B cell (primary cell): Measurements from ENCODE around the gene SH3RF3. TPM values are rescaled to one million over a fixed set of nuclear protein-coding genes. Genes with fewer than 3 reads are reported as not detected.

Experiments used
- ATAC-seq: fragments of 200-7000 bp; cut with Tn5 transposase; one replicate; pipeline ENCODE4 v1.10.0; 2021; ENCODE audit warnings: low read depth, mild to moderate bottlenecking, moderate number of reproducible peaks, moderate library complexity
- CTCF ChIA-PET: fragments of 350-600 bp; sonication (Branson Sonifier 250); formaldehyde crosslinking; loops from one replicate; lab custom pipeline; 2021; ENCODE audit warnings: antibody characterized with exemption, inconsistent platforms; lab: Charles Lee
- POLR2A ChIA-PET: fragments of 350-600 bp; sonication (Branson Sonifier 250); formaldehyde crosslinking; loops from one replicate; lab custom pipeline; 2021; ENCODE audit warnings: antibody characterized with exemption; lab: Charles Lee
- DNase-seq: peaks from one replicate; pipeline ENCODE4 v3.0.0; 2013
- H2AFZ ChIP-seq: 2 replicates; pipeline ENCODE4 v1.6.1; 2012; ENCODE audit warnings: mild to moderate bottlenecking, low read depth, low read length; ENCODE audit not compliant: insufficient read depth, poor library complexity, severe bottlenecking
- H3K27ac ChIP-seq, 2 donors: 1 replicate in 1 of 2; 2 replicates in 1 of 2; pipeline ENCODE4 v1.5.1; 2012 to 2013; ENCODE audit warnings: low read length in 2 of 2, mild to moderate bottlenecking in 2 of 2, moderate library complexity in 1 of 2
- H3K27me3 ChIP-seq, 4 experiments: fragments of 200-600 bp in 1 of 4; sonication (generic) in 1 of 4; replicated peaks in 1 of 4; 1 replicate in 2 of 4; 2 replicates in 2 of 4; pipeline versions ENCODE4 v1.6.1 to v1.7.0; 2013 to 2016; ENCODE audit warnings: low read length in 3 of 4, mild to moderate bottlenecking in 2 of 4, mixed read lengths in 1 of 4, moderate library complexity in 1 of 4; ENCODE audit not compliant: insufficient read depth in 4 of 4, control insufficient read depth in 3 of 4; ENCODE audit errors: control extremely low read depth in 1 of 4
- H3K36me3 ChIP-seq, 2 experiments: replicated peaks in 1 of 2; 1 replicate in 1 of 2; 2 replicates in 1 of 2; pipeline versions ENCODE4 v1.6.1 to v1.7.1; 2013; ENCODE audit warnings: low read length in 1 of 2; ENCODE audit not compliant: insufficient read depth in 2 of 2, control insufficient read depth in 1 of 2; ENCODE audit errors: control extremely low read depth in 1 of 2, extremely low read depth in 1 of 2
- H3K4me1 ChIP-seq, 2 donors: fragments of 200-600 bp in 1 of 2; sonication (generic) in 1 of 2; 1 replicate in 1 of 2; 2 replicates in 1 of 2; pipeline versions ENCODE4 v1.5.1 to v1.6.1; 2013 to 2017; ENCODE audit warnings: low read length in 2 of 2; ENCODE audit not compliant: control insufficient read depth in 2 of 2, insufficient read depth in 2 of 2
- H3K4me2 ChIP-seq: replicated peaks from 2 replicates; pipeline ENCODE3; 2012; ENCODE audit warnings: mild to moderate bottlenecking, low read depth, low read length; ENCODE audit not compliant: poor library complexity, severe bottlenecking
- H3K4me3 ChIP-seq, 5 experiments: fragments of 200-600 bp in 1 of 5; sonication (generic) in 1 of 5; 1 replicate in 3 of 5; 2 replicates in 2 of 5; pipeline versions ENCODE4 v1.5.1 to v1.7.0; 2011 to 2016; ENCODE audit warnings: low read length in 4 of 5, mild to moderate bottlenecking in 4 of 5, low read depth in 2 of 5, control low read depth in 1 of 5, moderate library complexity in 1 of 5; ENCODE audit not compliant: insufficient read depth in 1 of 5; ENCODE audit errors: control extremely low read depth in 1 of 5, extremely low read depth in 1 of 5
- H3K79me2 ChIP-seq: fragments of 200-600 bp; sonication (generic); one replicate; pipeline ENCODE4 v1.6.0; 2016; ENCODE audit warnings: low read length; ENCODE audit not compliant: control insufficient read depth, insufficient read depth
- H3K9ac ChIP-seq: fragments of 200-600 bp; sonication (generic); 2 replicates; pipeline ENCODE4 v1.6.1; 2017; ENCODE audit warnings: mild to moderate bottlenecking, low read length, moderate library complexity
- H3K9me3 ChIP-seq, 3 donors: one replicate each; pipeline versions ENCODE4 v1.6.1 to v1.7.1; 2013; ENCODE audit warnings: low read length in 2 of 3; ENCODE audit not compliant: control insufficient read depth in 2 of 3, insufficient read depth in 1 of 3; ENCODE audit errors: control extremely low read depth in 1 of 3
- H4K20me1 ChIP-seq: 2 replicates; pipeline ENCODE4 v1.6.0; 2012; ENCODE audit warnings: mild to moderate bottlenecking, low read length; ENCODE audit not compliant: insufficient read depth, control insufficient read depth, poor library complexity, severe bottlenecking
- H3K27ac Mint-ChIP-seq: one replicate; pipeline ENCODE4 v1.8.0; 2021; ENCODE audit warnings: mixed read lengths
- H3K27me3 Mint-ChIP-seq: one replicate; pipeline ENCODE4 v1.8.0; 2021; ENCODE audit warnings: mixed read lengths
- H3K4me1 Mint-ChIP-seq: one replicate; pipeline ENCODE4 v1.8.0; 2021; ENCODE audit warnings: mixed read lengths
- H3K4me3 Mint-ChIP-seq: one replicate; pipeline ENCODE4 v1.8.0; 2021; ENCODE audit warnings: mixed read lengths
- H3K9me3 Mint-ChIP-seq: one replicate; pipeline ENCODE4 v1.8.0; 2022; ENCODE audit warnings: mixed read lengths; ENCODE audit not compliant: insufficient read depth
- CTCF ChIP-seq: fragments of 200-600 bp; IDR thresholded peaks from one replicate; pipeline ENCODE4 v1.8.0; 2022; ENCODE audit warnings: antibody characterized with exemption, mild to moderate bottlenecking
- EZH2 ChIP-seq: IDR thresholded peaks from 2 replicates; pipeline ENCODE4 v1.6.1; 2012; ENCODE audit warnings: borderline replicate concordance, low read depth, mild to moderate bottlenecking, moderate library complexity, low read length; ENCODE audit not compliant: insufficient read depth, poor library complexity, severe bottlenecking
- WGBS: methylation state at CpG from one replicate; pipeline ENCODE4 v1.1.5; 2013; ENCODE audit warnings: missing lambda C conversion rate; ENCODE audit not compliant: insufficient coverage; 5-methylcytosine and 5-hydroxymethylcytosine counted together
- intact Hi-C: fragments of 100-400 bp; cut with micrococcal nuclease; formaldehyde crosslinking; loops from one replicate; pipeline ENCODE4 v1.10.0; 2022
- polyA plus RNA-seq: library from polyadenylated mRNA; depleted of rRNA; stranded (reverse); fragments of >200 nt; gene quantifications from 2 replicates; pipeline ENCODE4 v1.2.3, GENCODE V29; 2012
- total RNA-seq, 2 donors: library from RNA; stranded (reverse); fragments of 120-200 nt in 1 of 2; gene quantifications; 1 replicate in 1 of 2; 2 replicates in 1 of 2; pipeline versions ENCODE4 v1.2.3 to v1.2.4, GENCODE V29; 2013 to 2022

SH3RF3 gene
- total and polyA plus RNA-seq, 2 donors (not counting 1 experiment from before 2014, with no cell fraction given), result 0.07 to 1.2 TPM

- intact Hi-C loops, result no loop called here
- Mint-ChIP-seq H3K27me3 (no peaks in the 10 kb centered on the region), H3K4me3 (no peak overlapping the region), H3K9me3 (no peaks in the 10 kb centered on the region), H3K4me1 (no peaks in the 10 kb centered on the region), H3K27ac (no peak overlapping the region)
- no peak for DNase-seq
- ChIA-PET CTCF (interaction anchor here (1.3 kb wide), 1 partner anchor 9 kb away, joined by 3 read pairs; no protein-coding TSS in a partner anchor), POLR2A (no interaction called here)
- no peak for ATAC-seq
- no peaks in the 10 kb centered on the region for H3K27me3 ChIP-seq
- H3K79me2 ChIP-seq, result no peaks in the 10 kb centered on the region
- H3K36me3 ChIP-seq, result no peaks in the 10 kb centered on the region
- TF ChIP-seq CTCF (no peak), EZH2 (no peak)
- no peaks in the 10 kb centered on the region for H3K9me3 ChIP-seq
- H4K20me1 ChIP-seq, result no peaks in the 10 kb centered on the region
- no peak overlapping the region for H2AFZ ChIP-seq
- H3K27ac ChIP-seq, result no peak overlapping the region
- no peak overlapping the region for H3K4me2 ChIP-seq
- 86% methylated on average over 3 of the region's 8 CpGs for WGBS
- H3K4me3 ChIP-seq, result no peak overlapping the region
- no peak overlapping the region for H3K9ac ChIP-seq
- H3K4me1 ChIP-seq, result no peaks in the 10 kb centered on the region
These were observed 371.9 kb downstream of the SH3RF3 start for GRCh38 chr2:109500910-109501309.

DNA sequence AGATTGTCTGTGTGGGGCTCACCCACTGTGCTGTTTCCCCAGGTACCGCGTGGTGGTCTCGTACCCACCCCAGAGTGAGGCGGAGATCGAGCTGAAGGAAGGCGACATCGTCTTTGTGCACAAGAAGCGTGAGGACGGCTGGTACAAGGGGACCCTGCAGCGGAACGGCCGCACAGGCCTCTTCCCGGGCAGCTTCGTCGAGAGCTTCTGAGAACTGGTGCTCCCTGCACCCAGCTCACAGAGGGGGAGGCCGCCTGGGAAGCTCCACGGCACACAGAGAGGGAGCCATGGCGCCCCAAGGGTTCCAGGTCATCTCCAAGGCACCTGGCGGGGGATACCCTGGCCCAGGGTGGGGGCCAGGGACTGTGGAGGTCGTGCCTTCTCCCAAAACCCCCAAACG lies 372.5 kb downstream of the SH3RF3 start:
- H3K9me3 Mint-ChIP-seq, result no peaks in the 10 kb centered on the region
- Histone ChIP-seq H3K27me3 (no peaks in the 10 kb centered on the region), H2AFZ (no peak overlapping the region), H3K4me2 (no peak overlapping the region), H4K20me1 (no peaks in the 10 kb centered on the region), H3K36me3 (no peaks in the 10 kb centered on the region), H3K79me2 (no peaks in the 10 kb centered on the region), H3K9ac (no peak overlapping the region), H3K4me1 (no peaks in the 10 kb centered on the region), H3K9me3 (no peaks in the 10 kb centered on the region), H3K27ac (no peak overlapping the region), H3K4me3 (no peak overlapping the region)
- intact Hi-C loops, result no loop called here
- no peaks in the 10 kb centered on the region for H3K4me1 Mint-ChIP-seq
- no peak for ATAC-seq
- DNase-seq, result no peak
- POLR2A ChIA-PET, result no interaction called here
- TF ChIP-seq CTCF (no peak), EZH2 (no peak)
- H3K27ac Mint-ChIP-seq, result no peak overlapping the region
- no peaks in the 10 kb centered on the region for H3K27me3 Mint-ChIP-seq
- CTCF ChIA-PET, result interaction anchor here (1.3 kb wide), 1 partner anchor 9 kb away, joined by 3 read pairs; no protein-coding TSS in a partner anchor
- no peak overlapping the region for H3K4me3 Mint-ChIP-seq
- WGBS, result 96% methylated on average over 19 of the region's 21 CpGs
